WTC11 (cell line): ENCODE results near the gene BORCS8. TPM values are rescaled to one million over a fixed set of nuclear protein-coding genes. Genes with fewer than 3 reads are reported as not detected.

Source experiments
- ATF6 ChIP-seq: sonication (generic); formaldehyde crosslinking; IDR thresholded peaks from 2 replicates; pipeline ENCODE4 v1.8.1; 2023; ENCODE audit warnings: mild to moderate bottlenecking, missing genetic modification reagents
- E2F4 ChIP-seq: sonication (generic); formaldehyde crosslinking; IDR thresholded peaks from 2 replicates; pipeline ENCODE4 v1.8.1; 2022; ENCODE audit warnings: low read depth, mild to moderate bottlenecking, moderate library complexity, missing genetic modification reagents, borderline replicate concordance
- ELF4 ChIP-seq: sonication (generic); formaldehyde crosslinking; IDR thresholded peaks from 2 replicates; pipeline ENCODE4 v1.8.1; 2022; ENCODE audit warnings: low read depth, mild to moderate bottlenecking, moderate library complexity, missing genetic modification reagents
- EMX1 ChIP-seq: fragments of 250-450 bp; sonication (Bioruptor Pico); IDR thresholded peaks from 2 replicates; pipeline ENCODE4 v1.8.0; 2021; ENCODE audit warnings: mild to moderate bottlenecking
- FOXJ3 ChIP-seq: sonication (generic); formaldehyde crosslinking; IDR thresholded peaks from 2 replicates; pipeline ENCODE4 v1.9.0; 2021; ENCODE audit warnings: missing genetic modification reagents, mild to moderate bottlenecking, borderline replicate concordance
- FOXP4 ChIP-seq: sonication (generic); formaldehyde crosslinking; IDR thresholded peaks from 2 replicates; pipeline ENCODE4 v1.8.0; 2022; ENCODE audit warnings: mild to moderate bottlenecking, missing genetic modification reagents
- JUN ChIP-seq: sonication (generic); formaldehyde crosslinking; IDR thresholded peaks from 2 replicates; pipeline ENCODE4 v1.8.0; 2023; ENCODE audit warnings: mild to moderate bottlenecking, missing genetic modification reagents
- MAX ChIP-seq: sonication (generic); formaldehyde crosslinking; IDR thresholded peaks from 2 replicates; pipeline ENCODE4 v1.8.0; 2022; ENCODE audit warnings: mild to moderate bottlenecking, missing genetic modification reagents
- NFYB ChIP-seq: sonication (generic); formaldehyde crosslinking; conservative IDR thresholded peaks from 2 replicates; pipeline ENCODE4 v1.8.0; 2022; ENCODE audit warnings: low read depth, missing genetic modification reagents
- NR1H2 ChIP-seq: sonication (generic); formaldehyde crosslinking; IDR thresholded peaks from 2 replicates; pipeline ENCODE4 v1.9.0; 2021; ENCODE audit warnings: mild to moderate bottlenecking, moderate library complexity, missing genetic modification reagents
- OVOL2 ChIP-seq: fragments of 250-450 bp; sonication (Bioruptor Pico); IDR thresholded peaks from 2 replicates; pipeline ENCODE4 v1.9.0; 2021; ENCODE audit warnings: mild to moderate bottlenecking, borderline replicate concordance
- SMAD3 ChIP-seq: sonication (generic); formaldehyde crosslinking; IDR thresholded peaks from 2 replicates; pipeline ENCODE4 v1.8.0; 2022; ENCODE audit warnings: missing genetic modification reagents, mild to moderate bottlenecking, borderline replicate concordance
- SP1 ChIP-seq: sonication (generic); formaldehyde crosslinking; conservative IDR thresholded peaks from 2 replicates; pipeline ENCODE4 v1.8.1; 2022; ENCODE audit warnings: missing genetic modification reagents
- STAT6 ChIP-seq: sonication (generic); formaldehyde crosslinking; conservative IDR thresholded peaks from 2 replicates; pipeline ENCODE4 v1.8.1; 2023; ENCODE audit warnings: mild to moderate bottlenecking, low read depth, missing genetic modification reagents, moderate library complexity
- TCF7 ChIP-seq: sonication (generic); formaldehyde crosslinking; IDR thresholded peaks from 2 replicates; pipeline ENCODE4 v1.8.0; 2022; ENCODE audit warnings: mild to moderate bottlenecking, low read depth, missing genetic modification reagents, moderate library complexity
- TEAD1 ChIP-seq: sonication (generic); formaldehyde crosslinking; IDR thresholded peaks from 2 replicates; pipeline ENCODE4 v1.8.0; 2022; ENCODE audit warnings: mild to moderate bottlenecking, missing genetic modification reagents
- ZNF121 ChIP-seq: sonication (generic); formaldehyde crosslinking; IDR thresholded peaks from 2 replicates; pipeline ENCODE4 v1.8.0; 2023; ENCODE audit warnings: missing genetic modification reagents
- ZNF263 ChIP-seq: sonication (generic); formaldehyde crosslinking; IDR thresholded peaks from 2 replicates; pipeline ENCODE4 v1.8.1; 2022; ENCODE audit warnings: low read depth, mild to moderate bottlenecking, moderate library complexity, missing genetic modification reagents
- ZNF317 ChIP-seq: sonication (generic); formaldehyde crosslinking; IDR thresholded peaks from 2 replicates; pipeline ENCODE4 v1.8.1; 2023; ENCODE audit warnings: low read depth, mild to moderate bottlenecking, moderate library complexity, missing genetic modification reagents, borderline replicate concordance
- ZNF416 ChIP-seq: fragments of 250-450 bp; sonication (Bioruptor Pico); IDR thresholded peaks from 2 replicates; pipeline ENCODE4 v1.9.0; 2021; ENCODE audit warnings: mild to moderate bottlenecking, inconsistent platforms
- total RNA-seq: library from RNA; stranded (reverse); gene quantifications from 3 replicates; pipeline ENCODE4 v1.2.3, GENCODE V29; 2021
- TF ChIP-seq, protein P1 (sequence below): sonication (generic); formaldehyde crosslinking; IDR thresholded peaks from 2 replicates; pipeline ENCODE4 v1.8.0; 2023; ENCODE audit warnings: missing genetic modification reagents, mild to moderate bottlenecking, borderline replicate concordance
- TF ChIP-seq, protein P2 (sequence below): fragments of 250-450 bp; sonication (Bioruptor Pico); IDR thresholded peaks from 2 replicates; pipeline ENCODE4 v2.1.2; 2022; ENCODE audit warnings: mild to moderate bottlenecking, moderate library complexity
- TF ChIP-seq, protein P3 (sequence below): sonication (generic); formaldehyde crosslinking; IDR thresholded peaks from 2 replicates; pipeline ENCODE4 v1.8.1; 2023; ENCODE audit warnings: mild to moderate bottlenecking, missing genetic modification reagents

Gene BORCS8
- total RNA-seq, 1 experiment from 2014 or later, result 20.9 TPM

DNA sequence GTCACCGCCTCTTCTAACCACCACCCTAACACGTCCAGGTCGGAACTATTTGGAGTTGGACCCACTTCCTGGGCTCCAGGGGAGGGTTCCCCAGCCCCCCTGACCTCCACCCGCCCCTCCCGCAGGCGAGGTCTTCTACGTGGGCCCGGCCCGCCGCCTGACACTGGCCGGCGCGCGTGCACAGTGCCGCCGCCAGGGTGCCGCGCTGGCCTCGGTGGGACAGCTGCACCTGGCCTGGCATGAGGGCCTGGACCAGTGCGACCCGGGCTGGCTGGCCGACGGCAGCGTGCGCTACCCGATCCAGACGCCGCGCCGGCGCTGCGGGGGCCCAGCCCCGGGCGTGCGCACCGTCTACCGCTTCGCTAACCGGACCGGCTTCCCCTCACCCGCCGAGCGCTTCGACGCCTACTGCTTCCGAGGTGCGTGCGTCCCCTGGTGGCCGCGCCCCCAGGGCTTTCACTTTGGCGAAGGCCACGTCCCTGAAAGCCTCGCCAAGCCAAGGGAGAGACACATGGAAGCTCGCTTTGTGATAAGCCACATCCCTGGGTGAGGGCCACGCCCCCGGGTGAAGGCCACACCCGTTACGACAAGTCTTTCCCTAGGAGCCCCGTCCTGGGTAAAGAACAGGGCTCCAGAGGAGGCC is 33.0 kb upstream of the BORCS8 start (continued):
- TF ChIP-seq FOXP4 (CRISPR knock-in tag), result peak; percentile 88
- no peak for TF ChIP-seq TCF7 (CRISPR knock-in tag)
- TF ChIP-seq MAX, result peak; percentile 96
- 0 out of 2 replicates have a peak, but pooled peaks have one; percentile 51 for TF ChIP-seq ZNF317 (CRISPR knock-in tag)
- TF ChIP-seq, protein P1, sequence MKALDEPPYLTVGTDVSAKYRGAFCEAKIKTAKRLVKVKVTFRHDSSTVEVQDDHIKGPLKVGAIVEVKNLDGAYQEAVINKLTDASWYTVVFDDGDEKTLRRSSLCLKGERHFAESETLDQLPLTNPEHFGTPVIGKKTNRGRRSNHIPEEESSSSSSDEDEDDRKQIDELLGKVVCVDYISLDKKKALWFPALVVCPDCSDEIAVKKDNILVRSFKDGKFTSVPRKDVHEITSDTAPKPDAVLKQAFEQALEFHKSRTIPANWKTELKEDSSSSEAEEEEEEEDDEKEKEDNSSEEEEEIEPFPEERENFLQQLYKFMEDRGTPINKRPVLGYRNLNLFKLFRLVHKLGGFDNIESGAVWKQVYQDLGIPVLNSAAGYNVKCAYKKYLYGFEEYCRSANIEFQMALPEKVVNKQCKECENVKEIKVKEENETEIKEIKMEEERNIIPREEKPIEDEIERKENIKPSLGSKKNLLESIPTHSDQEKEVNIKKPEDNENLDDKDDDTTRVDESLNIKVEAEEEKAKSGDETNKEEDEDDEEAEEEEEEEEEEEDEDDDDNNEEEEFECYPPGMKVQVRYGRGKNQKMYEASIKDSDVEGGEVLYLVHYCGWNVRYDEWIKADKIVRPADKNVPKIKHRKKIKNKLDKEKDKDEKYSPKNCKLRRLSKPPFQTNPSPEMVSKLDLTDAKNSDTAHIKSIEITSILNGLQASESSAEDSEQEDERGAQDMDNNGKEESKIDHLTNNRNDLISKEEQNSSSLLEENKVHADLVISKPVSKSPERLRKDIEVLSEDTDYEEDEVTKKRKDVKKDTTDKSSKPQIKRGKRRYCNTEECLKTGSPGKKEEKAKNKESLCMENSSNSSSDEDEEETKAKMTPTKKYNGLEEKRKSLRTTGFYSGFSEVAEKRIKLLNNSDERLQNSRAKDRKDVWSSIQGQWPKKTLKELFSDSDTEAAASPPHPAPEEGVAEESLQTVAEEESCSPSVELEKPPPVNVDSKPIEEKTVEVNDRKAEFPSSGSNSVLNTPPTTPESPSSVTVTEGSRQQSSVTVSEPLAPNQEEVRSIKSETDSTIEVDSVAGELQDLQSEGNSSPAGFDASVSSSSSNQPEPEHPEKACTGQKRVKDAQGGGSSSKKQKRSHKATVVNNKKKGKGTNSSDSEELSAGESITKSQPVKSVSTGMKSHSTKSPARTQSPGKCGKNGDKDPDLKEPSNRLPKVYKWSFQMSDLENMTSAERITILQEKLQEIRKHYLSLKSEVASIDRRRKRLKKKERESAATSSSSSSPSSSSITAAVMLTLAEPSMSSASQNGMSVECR, result peak; percentile 77; the same call in 1 of the 2 replicates
- TF ChIP-seq ELF4 (CRISPR knock-in tag), result 0 out of 2 replicates have a peak, but pooled peaks have one; percentile 71
- TF ChIP-seq JUN (CRISPR knock-in tag), result no peak
- TF ChIP-seq STAT6 (CRISPR knock-in tag), result no peak
- TF ChIP-seq, protein P2, sequence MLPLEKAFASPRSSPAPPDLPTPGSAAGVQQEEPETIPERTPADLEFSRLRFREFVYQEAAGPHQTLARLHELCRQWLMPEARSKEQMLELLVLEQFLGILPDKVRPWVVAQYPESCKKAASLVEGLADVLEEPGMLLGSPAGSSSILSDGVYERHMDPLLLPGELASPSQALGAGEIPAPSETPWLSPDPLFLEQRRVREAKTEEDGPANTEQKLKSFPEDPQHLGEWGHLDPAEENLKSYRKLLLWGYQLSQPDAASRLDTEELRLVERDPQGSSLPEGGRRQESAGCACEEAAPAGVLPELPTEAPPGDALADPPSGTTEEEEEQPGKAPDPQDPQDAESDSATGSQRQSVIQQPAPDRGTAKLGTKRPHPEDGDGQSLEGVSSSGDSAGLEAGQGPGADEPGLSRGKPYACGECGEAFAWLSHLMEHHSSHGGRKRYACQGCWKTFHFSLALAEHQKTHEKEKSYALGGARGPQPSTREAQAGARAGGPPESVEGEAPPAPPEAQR (CRISPR knock-in tag), result no peak
- TF ChIP-seq FOXJ3 (CRISPR knock-in tag), result no peak
- no peak for TF ChIP-seq EMX1 (CRISPR knock-in tag)
- TF ChIP-seq ZNF416 (CRISPR knock-in tag), result no peak
- TF ChIP-seq ZNF121 (CRISPR knock-in tag), result peak; percentile 93
- TF ChIP-seq OVOL2, result no peak
- TF ChIP-seq SP1 (CRISPR knock-in tag), result peak; percentile 86
- no peak for TF ChIP-seq E2F4 (CRISPR knock-in tag)
- no peak for TF ChIP-seq NFYB (CRISPR knock-in tag)
- no peak for TF ChIP-seq NR1H2
- TF ChIP-seq TEAD1 (CRISPR knock-in tag), result peak; percentile 72
- TF ChIP-seq ZNF263 (CRISPR knock-in tag), result 0 out of 2 replicates have a peak, but pooled peaks have one; percentile 48
- TF ChIP-seq, protein P3, sequence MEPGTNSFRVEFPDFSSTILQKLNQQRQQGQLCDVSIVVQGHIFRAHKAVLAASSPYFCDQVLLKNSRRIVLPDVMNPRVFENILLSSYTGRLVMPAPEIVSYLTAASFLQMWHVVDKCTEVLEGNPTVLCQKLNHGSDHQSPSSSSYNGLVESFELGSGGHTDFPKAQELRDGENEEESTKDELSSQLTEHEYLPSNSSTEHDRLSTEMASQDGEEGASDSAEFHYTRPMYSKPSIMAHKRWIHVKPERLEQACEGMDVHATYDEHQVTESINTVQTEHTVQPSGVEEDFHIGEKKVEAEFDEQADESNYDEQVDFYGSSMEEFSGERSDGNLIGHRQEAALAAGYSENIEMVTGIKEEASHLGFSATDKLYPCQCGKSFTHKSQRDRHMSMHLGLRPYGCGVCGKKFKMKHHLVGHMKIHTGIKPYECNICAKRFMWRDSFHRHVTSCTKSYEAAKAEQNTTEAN (CRISPR knock-in tag), result peak; percentile 75; the same call in 1 of the 2 replicates
- peak; percentile 81; the same call in 1 of the 2 replicates for TF ChIP-seq SMAD3 (CRISPR knock-in tag)
- no peak for TF ChIP-seq ATF6
